G401.6 (cell line): ENCODE data around the gene EDC4.
"Not testable (repeated sequence)": the region's sequence is repeated elsewhere in the genome, so short reads cannot be mapped to it uniquely, and the experiment has no call there.

Source experiments
- FAIRE-seq: peaks from 2 replicates; lab custom pipeline; 2012; peaks lifted over from hg19 to GRCh38; lab: Jason Lieb, UNC

The EDC4 gene

DNA sequence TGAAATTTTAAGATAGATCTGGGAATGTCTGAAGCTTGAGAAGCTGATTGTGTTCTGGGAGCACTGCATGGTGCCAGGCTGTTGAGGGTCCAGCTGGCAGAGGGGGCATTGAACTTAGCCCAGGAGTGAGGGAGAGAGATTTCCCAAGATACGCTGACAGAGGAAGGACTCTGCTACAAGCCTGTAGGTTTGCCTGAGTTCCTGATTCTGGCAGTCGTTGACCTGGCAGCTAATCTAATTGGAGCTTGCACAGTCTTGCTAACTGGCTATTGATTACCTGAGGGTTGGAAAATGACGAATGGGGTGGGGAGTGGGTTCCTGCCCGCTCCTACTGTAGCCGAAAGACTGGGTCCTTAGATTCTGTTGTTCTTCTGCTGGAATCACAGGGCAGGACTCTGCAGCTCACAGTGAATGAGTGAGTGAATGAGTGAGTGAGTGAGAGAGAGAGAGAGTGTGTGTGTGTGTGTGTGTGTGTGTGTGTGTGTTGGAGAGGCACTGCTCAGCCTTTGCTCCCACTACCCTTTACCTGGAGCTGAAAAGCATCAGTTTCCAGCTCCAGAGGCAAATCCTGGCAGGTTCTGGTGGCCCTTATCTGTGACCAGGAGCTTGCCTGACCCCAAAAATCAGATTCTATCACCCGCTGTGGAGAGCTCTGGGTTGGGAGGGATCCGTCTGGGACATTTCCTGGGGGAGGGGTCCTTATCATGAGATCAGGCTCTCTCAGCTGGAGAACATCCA is 42.1 kb downstream of the EDC4 start:
- no peak for FAIRE-seq

- FAIRE-seq = not testable (repeated sequence)
Measured at GRCh38 chr16:67915496-67915769, 42.6 kb downstream of the EDC4 start.

DNA sequence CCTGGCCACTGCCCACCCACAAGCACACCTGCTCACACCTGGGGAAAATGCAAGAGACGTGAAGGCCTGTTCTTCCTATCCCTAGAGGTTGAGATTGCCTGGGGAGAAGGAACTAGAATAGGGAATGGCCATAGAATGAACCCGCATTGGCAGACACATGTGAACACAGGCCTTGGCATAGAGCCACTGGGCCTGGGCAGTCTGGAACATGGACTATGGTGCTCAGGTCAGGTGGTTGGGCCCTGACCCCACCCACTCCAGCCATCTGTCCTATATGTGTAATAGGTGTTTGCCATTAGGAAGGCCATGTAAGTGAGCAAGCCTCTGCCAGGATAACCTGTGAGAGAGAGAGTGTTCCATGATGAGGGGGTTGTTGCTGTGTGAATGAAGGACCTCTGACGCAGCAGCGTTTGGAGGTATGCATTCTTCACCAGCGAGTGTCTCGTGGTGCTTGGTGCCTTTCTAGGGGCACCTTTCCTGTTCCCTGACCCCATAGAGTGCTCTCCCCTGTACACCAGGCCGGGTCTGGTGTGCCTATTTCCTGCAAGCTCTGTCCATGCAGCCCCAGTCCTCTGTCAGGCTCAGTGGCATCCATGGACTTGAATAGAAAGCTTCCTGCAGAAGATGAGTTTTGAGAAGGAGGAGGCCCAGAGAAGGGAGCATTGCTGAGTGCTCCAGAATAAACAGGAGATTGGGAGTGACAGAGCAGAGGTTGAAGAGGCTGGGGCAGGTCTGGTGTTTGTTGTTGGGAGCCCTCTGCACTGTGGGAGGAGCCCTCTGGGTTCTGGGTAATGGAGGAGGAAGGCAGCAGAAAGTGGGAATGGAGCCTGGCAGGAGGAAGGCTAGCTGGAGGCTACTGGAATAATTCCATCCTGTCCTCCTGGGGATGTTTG is 43.2 kb downstream of the EDC4 start:
- no peak for FAIRE-seq

GRCh38 chr16:67917140-67917851 is 44.4 kb downstream of the EDC4 start:
- no peak for FAIRE-seq

GRCh38 chr16:67917852-67918236 is 45.0 kb downstream of the EDC4 start:
- no peak for FAIRE-seq

DNA sequence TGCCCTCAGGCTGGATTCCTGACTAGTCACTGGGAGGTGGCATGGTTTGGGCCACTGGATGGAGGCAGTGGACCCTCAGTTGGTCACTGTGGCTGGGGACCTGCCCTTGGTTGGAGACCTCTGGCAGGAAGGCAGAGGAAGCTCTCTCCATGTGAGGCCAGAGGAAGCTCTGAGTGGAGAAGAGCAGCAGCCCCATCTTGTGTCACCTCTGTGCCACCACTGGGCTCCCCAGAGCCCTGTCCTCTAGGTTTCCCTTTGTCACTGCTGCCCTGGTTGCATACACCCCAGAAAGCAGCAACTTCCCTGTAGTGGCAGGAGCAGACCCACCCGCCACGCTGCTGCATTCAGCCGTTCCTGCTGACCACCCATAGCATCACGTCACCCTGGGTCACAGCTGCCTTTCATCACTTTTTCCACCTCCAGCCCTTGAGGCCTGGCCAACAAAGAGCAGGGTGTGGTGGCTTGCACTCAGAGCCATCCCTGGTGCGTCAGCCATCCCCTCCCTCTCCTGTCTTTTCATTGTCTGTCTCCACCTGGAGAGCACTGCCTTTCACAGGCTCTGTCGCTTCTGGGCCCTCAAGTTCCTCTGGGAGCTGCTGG is 46.9 kb downstream of the EDC4 start:
- FAIRE-seq = no peak

GRCh38 chr16:67922221-67922620 is 49.4 kb downstream of the EDC4 start:
- no peak for FAIRE-seq

- FAIRE-seq = no peak
Measured at GRCh38 chr16:67922740-67923139, 49.9 kb downstream of the EDC4 start.

GRCh38 chr16:67923414-67924116 is 50.7 kb downstream of the EDC4 start:
- no peak for FAIRE-seq

DNA sequence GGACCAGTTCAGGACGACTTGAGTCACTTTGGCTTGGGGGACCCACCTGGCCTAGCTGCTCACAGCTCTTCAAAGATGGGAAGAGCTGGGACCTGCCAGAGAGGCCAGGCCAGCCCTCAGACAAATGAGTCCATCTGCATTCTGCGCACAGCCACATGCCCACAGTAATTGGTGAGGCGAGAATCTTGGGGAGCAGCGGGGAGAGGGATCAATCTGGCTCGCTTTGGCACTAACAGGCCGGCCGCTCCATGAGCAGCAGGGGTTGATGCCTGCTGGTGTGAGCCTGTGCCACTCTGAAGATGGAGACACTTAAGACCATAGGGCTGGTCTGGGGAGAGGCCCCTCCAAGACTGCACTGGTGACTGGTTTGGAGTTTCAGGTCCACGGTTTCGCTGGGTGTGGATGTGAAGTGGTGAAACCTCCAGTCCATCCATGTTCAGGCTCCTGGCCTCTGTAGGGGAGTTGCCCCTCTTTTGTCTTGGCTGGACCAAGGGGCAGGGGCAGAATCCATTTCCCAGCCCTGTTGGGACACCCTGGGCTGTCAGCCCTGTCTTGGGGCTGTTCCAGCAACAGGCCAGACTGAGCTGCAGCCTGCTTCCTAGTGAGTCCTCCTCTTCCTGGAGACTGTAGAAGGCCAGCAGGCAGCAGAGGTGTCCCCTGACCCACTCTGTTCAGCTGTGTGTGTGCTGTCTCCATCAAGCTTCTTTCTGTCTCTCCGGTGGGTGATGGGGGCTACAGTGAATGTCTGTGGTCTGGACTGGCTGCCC is 51.5 kb downstream of the EDC4 start:
- no peak for FAIRE-seq

- FAIRE-seq = no peak
Measured at GRCh38 chr16:67926181-67926750, 53.4 kb downstream of the EDC4 start.

DNA sequence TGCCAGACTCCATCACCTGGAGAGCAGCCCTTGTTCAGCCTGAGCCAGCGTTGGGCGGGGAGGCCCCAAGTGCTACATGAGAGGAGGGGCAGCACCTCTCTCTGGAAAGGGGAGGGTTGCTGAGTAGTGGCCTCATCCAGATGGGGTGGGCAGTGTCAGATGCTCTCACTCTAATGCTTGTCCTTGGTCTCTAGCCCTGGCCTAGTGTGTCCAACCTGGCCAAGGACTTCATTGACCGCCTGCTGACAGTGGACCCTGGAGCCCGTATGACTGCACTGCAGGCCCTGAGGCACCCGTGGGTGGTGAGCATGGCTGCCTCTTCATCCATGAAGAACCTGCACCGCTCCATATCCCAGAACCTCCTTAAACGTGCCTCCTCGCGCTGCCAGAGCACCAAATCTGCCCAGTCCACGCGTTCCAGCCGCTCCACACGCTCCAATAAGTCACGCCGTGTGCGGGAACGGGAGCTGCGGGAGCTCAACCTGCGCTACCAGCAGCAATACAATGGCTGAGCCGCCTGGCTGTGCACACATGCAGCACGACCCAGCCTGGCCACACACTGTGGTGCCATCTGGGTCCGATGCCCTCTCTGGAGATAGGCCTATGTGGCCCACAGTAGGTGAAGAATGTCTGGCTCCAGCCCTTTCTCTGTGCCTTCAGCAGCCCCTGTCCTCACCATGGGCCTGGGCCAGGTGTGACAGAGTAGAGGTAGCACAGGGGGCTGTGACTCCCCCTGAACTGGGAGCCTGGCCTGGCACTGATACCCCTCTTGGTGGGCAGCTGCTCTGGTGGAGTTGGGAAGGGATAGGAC is 54.5 kb downstream of the EDC4 start:
- no peak for FAIRE-seq

- no peak for FAIRE-seq
Measured at GRCh38 chr16:67928147-67928546, 55.3 kb downstream of the EDC4 start.

DNA sequence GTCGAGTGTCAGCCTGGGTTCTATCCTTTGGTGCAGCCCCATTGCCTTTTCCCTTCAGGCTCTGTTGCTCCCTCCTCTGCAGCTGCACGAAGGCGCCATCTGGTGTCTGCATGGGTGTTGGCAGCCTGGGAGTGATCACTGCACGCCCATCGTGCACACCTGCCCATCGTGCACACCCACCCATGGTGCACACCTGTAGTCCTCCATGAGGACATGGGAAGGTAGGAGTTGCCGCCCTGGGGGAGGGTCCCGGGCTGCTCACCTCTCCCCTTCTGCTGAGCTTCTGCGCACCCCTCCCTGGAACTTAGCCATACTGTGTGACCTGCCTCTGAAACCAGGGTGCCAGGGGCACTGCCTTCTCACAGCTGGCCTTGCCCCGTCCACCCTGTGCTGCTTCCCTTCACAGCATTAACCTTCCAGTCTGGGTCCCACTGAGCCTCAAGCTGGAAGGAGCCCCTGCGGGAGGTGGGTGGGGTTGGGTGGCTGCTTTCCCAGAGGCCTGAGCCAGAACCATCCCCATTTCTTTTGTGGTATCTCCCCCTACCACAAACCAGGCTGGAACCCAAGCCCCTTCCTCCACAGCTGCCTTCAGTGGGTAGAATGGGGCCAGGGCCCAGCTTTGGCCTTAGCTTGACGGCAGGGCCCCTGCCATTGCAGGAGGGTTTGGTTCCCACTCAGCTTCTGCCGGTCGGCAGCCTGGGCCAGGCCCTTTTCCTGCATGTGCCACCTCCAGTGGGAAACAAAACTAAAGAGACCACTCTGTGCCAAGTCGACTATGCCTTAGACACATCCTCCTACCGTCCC is 55.9 kb downstream of the EDC4 start:
- FAIRE-seq = no peak

- FAIRE-seq = no peak
Measured at GRCh38 chr16:67930191-67930590, 57.3 kb downstream of the EDC4 start.

DNA sequence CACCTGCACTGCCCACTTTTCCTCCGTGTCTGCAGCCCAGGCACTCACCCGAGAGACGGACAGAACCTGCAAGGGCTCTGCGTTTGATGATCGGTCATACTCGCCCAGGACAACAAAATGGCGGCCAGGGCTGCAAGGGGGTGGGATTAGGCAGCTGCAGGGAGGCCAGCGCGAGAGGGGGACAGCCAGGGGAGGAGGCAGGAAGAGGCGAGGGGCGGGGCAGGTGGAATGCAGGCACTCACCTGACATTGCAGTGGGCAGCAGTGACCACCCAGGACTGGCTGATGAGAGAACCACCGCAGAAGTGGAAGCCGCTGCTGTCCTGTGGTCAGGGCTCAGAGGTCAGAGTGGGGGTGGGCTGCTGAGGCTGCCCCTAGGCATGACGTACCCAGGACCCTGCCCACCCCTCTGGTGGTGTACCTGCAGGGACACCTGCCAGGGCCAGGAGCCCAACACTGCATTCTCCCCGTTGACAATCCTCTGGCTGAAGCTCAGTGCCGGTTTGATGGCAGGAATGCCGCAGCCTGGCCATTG is 57.9 kb downstream of the EDC4 start:
- FAIRE-seq = no peak
